GM23248 (cell line): ENCODE measurements around the gene TBC1D24. TPM values are rescaled to one million over a fixed set of nuclear protein-coding genes. Genes with fewer than 3 reads are reported as not detected.

Experiments
- DNase-seq: peaks from one replicate; pipeline ENCODE4 v3.0.0-alpha.2; 2015
- H2AFZ ChIP-seq: fragments of 200-600 bp; sonication (generic); 2 replicates; pipeline ENCODE4 v1.6.1; 2016; ENCODE audit warnings: antibody characterized with exemption
- H3F3A ChIP-seq: fragments of 200-600 bp; sonication (generic); 2 replicates; pipeline ENCODE4 v1.6.1; 2016; ENCODE audit warnings: mild to moderate bottlenecking, antibody characterized with exemption, mixed run types; ENCODE audit not compliant: insufficient read depth
- H3K27ac ChIP-seq: fragments of 200-600 bp; sonication (generic); 2 replicates; pipeline ENCODE4 v1.5.1; 2016; ENCODE audit warnings: mild to moderate bottlenecking
- H3K27me3 ChIP-seq: fragments of 200-600 bp; sonication (generic); replicated peaks from 2 replicates; pipeline ENCODE4 v1.6.1; 2016; ENCODE audit warnings: mild to moderate bottlenecking; ENCODE audit not compliant: insufficient read depth
- H3K36me3 ChIP-seq: fragments of 200-600 bp; sonication (generic); 2 replicates; pipeline ENCODE4 v1.6.1; 2016; ENCODE audit warnings: low read depth, mild to moderate bottlenecking
- H3K4me1 ChIP-seq: fragments of 200-600 bp; sonication (generic); 2 replicates; pipeline ENCODE4 v1.6.1; 2016; ENCODE audit warnings: mild to moderate bottlenecking; ENCODE audit not compliant: insufficient read depth
- H3K4me2 ChIP-seq: fragments of 200-600 bp; sonication (generic); one replicate; pipeline ENCODE4 v1.6.1; 2016; ENCODE audit warnings: mild to moderate bottlenecking; ENCODE audit not compliant: unreplicated experiment
- H3K4me3 ChIP-seq: fragments of 200-600 bp; sonication (generic); 2 replicates; pipeline ENCODE4 v1.5.1; 2016; ENCODE audit warnings: mild to moderate bottlenecking
- H3K79me2 ChIP-seq: fragments of 200-600 bp; sonication (generic); 2 replicates; pipeline ENCODE4 v1.6.1; 2016; ENCODE audit warnings: mild to moderate bottlenecking; ENCODE audit not compliant: insufficient read depth
- H3K9ac ChIP-seq: fragments of 200-600 bp; sonication (generic); 2 replicates; pipeline ENCODE4 v1.6.1; 2016; ENCODE audit warnings: mild to moderate bottlenecking
- H3K9me2 ChIP-seq: fragments of 200-600 bp; sonication (generic); 2 replicates; pipeline ENCODE4 v1.6.1; 2016; ENCODE audit warnings: mixed run types, mild to moderate bottlenecking, moderate library complexity; ENCODE audit not compliant: insufficient read depth
- H3K9me3 ChIP-seq: fragments of 200-600 bp; sonication (generic); one replicate; pipeline ENCODE4 v1.6.1; 2017; ENCODE audit warnings: low read depth
- H4K20me1 ChIP-seq: fragments of 200-600 bp; sonication (generic); 2 replicates; pipeline ENCODE4 v1.6.0; 2016; ENCODE audit not compliant: insufficient read depth
- EZH2 ChIP-seq: fragments of 200-600 bp; sonication (generic); IDR thresholded peaks from 2 replicates; pipeline ENCODE4 v1.6.1; 2018; ENCODE audit warnings: antibody characterized with exemption, mild to moderate bottlenecking; ENCODE audit not compliant: insufficient read depth, poor library complexity, severe bottlenecking
- EZH2phosphoT487 ChIP-seq: fragments of 200-600 bp; sonication (generic); IDR thresholded peaks from 2 replicates; pipeline ENCODE4 v1.6.1; 2018; ENCODE audit warnings: antibody characterized with exemption, moderate library complexity, mild to moderate bottlenecking, low read depth; ENCODE audit not compliant: insufficient read depth
- WGBS, 2 experiments: methylation state at CpG; one replicate each; pipeline ENCODE4 v1.1.6; 2015 to 2017; ENCODE audit warnings: low lambda C conversion rate in 2 of 2, low coverage in 1 of 2; ENCODE audit errors: missing lambda C conversion rate in 2 of 2; 5-methylcytosine and 5-hydroxymethylcytosine counted together
- in situ Hi-C: fragments of 300-500 bp; cut with MboI; formaldehyde crosslinking; loops from 2 replicates; pipeline ENCODE4 v1.15.0; 2020
- polyA plus RNA-seq: library from polyadenylated mRNA; unstranded; fragments of >200 nt; fragmentation: Nextera tagmentation; extraction: Ambion mirVana; gene quantifications from 2 replicates; pipeline ENCODE4 v1.2.1, GENCODE V29; 2016
- total RNA-seq: library from RNA; depleted of rRNA; stranded (reverse); fragments of >200 nt; shearing (Covaris generic); gene quantifications from 2 replicates; pipeline ENCODE4 v1.2.3, GENCODE V29; 2014

The TBC1D24 gene
- total and polyA plus RNA-seq, 2 experiments from 2014 or later, result 10.1 to 18.7 TPM

- peaks cover 39% of the 10 kb centered on the region for H3K79me2 ChIP-seq
- H3K9ac ChIP-seq, result no peak overlapping the region
- no peak overlapping the region for H3K4me3 ChIP-seq
- H3K4me1 ChIP-seq, result peaks cover 4% of the 10 kb centered on the region; the same call in 1 of the 2 replicates
- in situ Hi-C loops, result no loop called here
- no peak for TF ChIP-seq EZH2
- no peak for TF ChIP-seq EZH2phosphoT487
- DNase-seq, result no peak
- no peaks in the 10 kb centered on the region for H3K27me3 ChIP-seq
- H3F3A ChIP-seq, result no peaks in the 10 kb centered on the region; the same call in 1 of the 2 replicates
- 98 to 99% methylated on average over 8 of the region's 8 CpGs for WGBS, 2 experiments
- H2AFZ ChIP-seq, result no peak overlapping the region
- H3K4me2 ChIP-seq, result no peak overlapping the region
- H3K9me3 ChIP-seq, result no peaks in the 10 kb centered on the region
- no peak overlapping the region for H3K27ac ChIP-seq
- H3K36me3 ChIP-seq, result peaks cover 15% of the 10 kb centered on the region; the same call in 1 of the 2 replicates
- no peaks in the 10 kb centered on the region for H3K9me2 ChIP-seq
- no peaks in the 10 kb centered on the region for H4K20me1 ChIP-seq
Observed at GRCh38 chr16:2526135-2526534, 51.2 kb downstream of the TBC1D24 start.

- H3K4me3 ChIP-seq, result no peak overlapping the region
- H3K4me2 ChIP-seq, result no peak overlapping the region
- no peaks in the 10 kb centered on the region for H3F3A ChIP-seq
- H3K27ac ChIP-seq, result no peak overlapping the region
- H3K9me2 ChIP-seq, result no peaks in the 10 kb centered on the region
- TF ChIP-seq EZH2phosphoT487, result no peak
- no peak for TF ChIP-seq EZH2
- H2AFZ ChIP-seq, result no peak overlapping the region
- H3K79me2 ChIP-seq, result peaks cover 28% of the 10 kb centered on the region
- no peaks in the 10 kb centered on the region for H4K20me1 ChIP-seq
- DNase-seq, result no peak
- 85 to 90% methylated on average over 11 to 12 of the region's 12 CpGs for WGBS, 2 experiments
- H3K9ac ChIP-seq, result no peak overlapping the region
- H3K4me1 ChIP-seq, result peaks cover 4% of the 10 kb centered on the region
- in situ Hi-C loops, result no loop called here
- no peaks in the 10 kb centered on the region for H3K9me3 ChIP-seq
- no peaks in the 10 kb centered on the region for H3K27me3 ChIP-seq
- peaks cover 15% of the 10 kb centered on the region; the same call in 1 of the 2 replicates for H3K36me3 ChIP-seq
Observed at GRCh38 chr16:2527071-2527783, 52.3 kb downstream of the TBC1D24 start.

DNA sequence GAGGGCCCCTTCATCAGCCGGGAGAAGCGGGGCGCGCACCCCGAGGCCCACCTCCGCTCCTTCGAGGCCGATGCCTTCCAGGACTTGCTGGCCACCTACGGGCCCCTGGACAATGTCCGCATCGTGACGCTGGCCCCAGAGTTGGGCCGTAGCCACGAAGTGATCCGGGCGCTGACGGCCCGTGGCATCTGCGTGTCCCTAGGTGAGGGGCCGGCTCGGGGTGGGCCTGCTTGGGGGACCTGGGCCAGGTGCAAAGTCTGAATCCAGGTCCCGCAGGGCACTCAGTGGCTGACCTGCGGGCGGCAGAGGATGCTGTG is 52.8 kb downstream of the TBC1D24 start:
- in situ Hi-C loops, result no loop called here
- 89% methylated on average over 21 to 23 of the region's 24 CpGs for WGBS, 2 experiments
- Histone ChIP-seq H3K4me1 (peaks cover 4% of the 10 kb centered on the region), H3K36me3 (peaks cover 15% of the 10 kb centered on the region; the same call in 1 of the 2 replicates), H3K27ac (no peak overlapping the region), H3K4me2 (no peak overlapping the region), H2AFZ (no peak overlapping the region), H3K79me2 (peaks cover 23% of the 10 kb centered on the region), H3K4me3 (no peak overlapping the region), H3F3A (no peaks in the 10 kb centered on the region), H3K27me3 (no peaks in the 10 kb centered on the region), H3K9me3 (no peaks in the 10 kb centered on the region), H4K20me1 (no peaks in the 10 kb centered on the region), H3K9ac (no peak overlapping the region), H3K9me2 (no peaks in the 10 kb centered on the region)
- TF ChIP-seq EZH2 (no peak), EZH2phosphoT487 (no peak)
- no peak for DNase-seq

DNA sequence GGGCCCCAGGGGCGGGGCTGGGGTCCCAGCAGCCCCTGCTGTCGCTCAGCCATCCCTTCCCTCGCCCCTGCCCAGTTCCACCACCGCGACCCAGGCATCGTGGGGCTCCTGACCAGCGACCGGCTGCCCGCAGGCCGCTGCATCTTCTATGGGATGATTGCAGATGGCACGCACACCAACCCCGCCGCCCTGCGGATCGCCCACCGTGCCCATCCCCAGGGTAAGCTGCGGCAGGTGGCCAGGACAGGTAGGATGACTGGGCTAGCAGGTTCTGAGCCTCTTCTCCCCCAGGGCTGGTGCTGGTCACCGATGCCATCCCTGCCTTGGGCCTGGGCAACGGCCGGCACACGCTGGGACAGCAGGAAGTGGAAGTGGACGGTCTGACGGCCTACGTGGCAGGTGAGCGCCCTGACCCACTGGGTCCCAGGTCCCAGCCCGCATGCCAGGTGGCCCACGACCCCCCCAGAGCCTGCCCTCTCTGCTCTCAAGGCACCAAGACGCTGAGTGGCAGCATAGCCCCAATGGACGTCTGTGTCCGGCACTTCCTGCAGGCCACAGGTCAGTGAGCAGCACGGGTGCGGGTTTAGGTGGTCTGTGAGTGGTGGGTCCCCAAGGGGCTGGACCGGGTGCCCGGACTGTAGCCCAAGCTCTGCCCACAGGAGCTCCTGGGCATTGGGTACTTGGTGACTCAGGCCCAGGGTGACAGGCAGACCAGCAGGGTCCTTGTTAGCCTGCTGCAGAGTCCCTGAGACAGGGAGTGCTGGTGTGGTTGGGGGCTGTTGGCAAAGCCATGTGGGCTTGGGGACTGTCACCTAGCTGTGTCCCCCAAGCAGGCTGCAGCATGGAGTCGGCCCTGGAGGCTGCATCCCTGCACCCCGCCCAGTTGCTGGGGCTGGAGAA is 53.5 kb downstream of the TBC1D24 start:
- no peak overlapping the region for H2AFZ ChIP-seq
- H4K20me1 ChIP-seq, result no peaks in the 10 kb centered on the region
- no peaks in the 10 kb centered on the region for H3F3A ChIP-seq
- TF ChIP-seq EZH2phosphoT487 (no peak), EZH2 (no peak)
- 0 out of 2 replicates have a peak, but pooled peaks cover 10% of the 10 kb centered on the region for H3K36me3 ChIP-seq
- WGBS, 2 experiments, result 94 to 96% methylated on average over 20 to 34 of the region's 36 CpGs
- no peak overlapping the region for H3K27ac ChIP-seq
- H3K27me3 ChIP-seq, result no peaks in the 10 kb centered on the region
- H3K9ac ChIP-seq, result no peak overlapping the region
- no peaks in the 10 kb centered on the region for H3K9me2 ChIP-seq
- no peaks in the 10 kb centered on the region for H3K9me3 ChIP-seq
- H3K4me2 ChIP-seq, result no peak overlapping the region
- in situ Hi-C loops, result no loop called here
- H3K4me3 ChIP-seq, result no peak overlapping the region
- no peak for DNase-seq
- H3K79me2 ChIP-seq, result peaks cover 16% of the 10 kb centered on the region
- H3K4me1 ChIP-seq, result peaks cover 4% of the 10 kb centered on the region
